ENCODE data around the gene PRSS27. TPM values are rescaled to one million over a fixed set of nuclear protein-coding genes. Genes with fewer than 3 reads are reported as not detected.

Gene PRSS27
- polyA plus RNA-seq, 1 of the 3 experiments (the other 2 are of a cell fraction), result 7.7 TPM

- Histone ChIP-seq H3K27ac (ENCODE audit: low read depth in 2 of 2, low read length in 1 of 2) (no peak overlapping the region), H3K4me3 (ENCODE audit: low read depth in 2 of 2, low read length in 1 of 2) (no peak overlapping the region), H3K4me1 (ENCODE audit: control insufficient read depth in 1 of 2, insufficient read depth in 2 of 2, low read depth in 1 of 2, low read length in 1 of 2) (no peaks in the 10 kb centered on the region), H3K4me2 (no peak overlapping the region), H2AFZ (ENCODE audit: low read depth) (no peak overlapping the region), H3K36me3 (replicated peaks in 1 of 2; ENCODE audit: control insufficient read depth in 1 of 2, insufficient read depth in 2 of 2, low read length in 1 of 2) (peaks cover 61 to 92% of the 10 kb centered on the region in 2 experiments), H3F3A (replicated peaks; ENCODE audit: insufficient read depth) (peaks cover 26% of the 10 kb centered on the region), H3K9me3 (no peaks in the 10 kb centered on the region), H3K9me2 (no peaks in the 10 kb centered on the region), H3K27me3 (ENCODE audit: insufficient read depth) (no peaks in the 10 kb centered on the region), H4K20me1 (ENCODE audit: insufficient read depth) (peaks cover 86% of the 10 kb centered on the region), H3K79me2 (ENCODE audit: insufficient read depth) (peaks cover 65% of the 10 kb centered on the region), H3K9ac (no peak overlapping the region)
- ChIA-PET POLR2A (interaction anchor here (1.3 kb wide), 1 partner anchor 14 kb away, joined by 3 read pairs; no protein-coding TSS in a partner anchor), CTCF (interaction anchor here (0.6 to 1.3 kb wide), 3 partner anchors 9 to 838 kb away, joined by 3 to 4 read pairs (median 3); no protein-coding TSS in a partner anchor)
- whole genome bisulfite sequencing (ENCODE audit: low lambda C conversion rate), result 87% methylated on average over 14 of the region's 14 CpGs
- TF ChIP-seq ZBTB33 (IDR thresholded peaks at IDR 0.05; ENCODE audit: borderline replicate concordance, low read depth), result no peak
- TF ChIP-seq FOXM1 (IDR thresholded peaks at IDR 0.05; ENCODE audit: low read depth), result no peak
- no peak for TF ChIP-seq TEAD4 (IDR thresholded peaks at IDR 0.05; ENCODE audit: borderline replicate concordance, insufficient read depth)
- no peak for TF ChIP-seq USF1 (IDR thresholded peaks at IDR 0.05; ENCODE audit: borderline replicate concordance, low read depth)
- TF ChIP-seq PBX3 (IDR thresholded peaks at IDR 0.05), result no peak
- no peak for TF ChIP-seq NFIC (IDR thresholded peaks at IDR 0.05; ENCODE audit: borderline replicate concordance)
- TF ChIP-seq MXI1 (IDR thresholded peaks at IDR 0.05; ENCODE audit: low read depth, low read length), result no peak
- TF ChIP-seq TAF1 (IDR thresholded peaks at IDR 0.05; ENCODE audit: borderline replicate concordance, low read depth, low read length), result no peak
- no peak for TF ChIP-seq GABPA (IDR thresholded peaks at IDR 0.05; ENCODE audit: low read depth)
- TF ChIP-seq USF2 (IDR thresholded peaks at IDR 0.05; ENCODE audit: borderline replicate concordance, low read depth, low read length), result no peak
- TF ChIP-seq RXRA (IDR thresholded peaks at IDR 0.05; ENCODE audit: borderline replicate concordance, low read depth), result no peak
- no peak for TF ChIP-seq MAX (IDR thresholded peaks at IDR 0.05; ENCODE audit: low read depth)
- DNase-seq, result no peak
Observed at GRCh38 chr16:2767891-2768290, 47.9 kb upstream of the PRSS27 start.
